ENCODE measurements around the gene RAI1. TPM values are rescaled to one million over a fixed set of nuclear protein-coding genes. Genes with fewer than 3 reads are reported as not detected.
A peak's percentile ranks its signal among the peaks of the same experiment; 100 is the strongest.

Gene RAI1
- total and polyA plus RNA-seq, 10 of the 15 experiments (the other 5 are each of a cell fraction or from before 2014, with no cell fraction given), result 0.66 to 37.7 (median 6.0) TPM

GRCh38 chr17:17849147-17849820 is 168.0 kb downstream of the RAI1 start (continued):
- peak; percentile 54; the same call in 1 of the 2 replicates for TF ChIP-seq ZNF687 (IDR thresholded peaks at IDR 0.05)
- peak in 1 of 2 experiments; percentile 81; a peak in 1 of 3 replicates for TF ChIP-seq EGR1 (IDR thresholded peaks at IDR 0.05; ENCODE audit: borderline replicate concordance in 1 of 2, low read depth in 2 of 2, low read length in 2 of 2)
- TF ChIP-seq RUNX3 (IDR thresholded peaks at IDR 0.05; ENCODE audit: low read length), result peak; percentile 89
- no peak for TF ChIP-seq STAT1 (conservative IDR thresholded peaks at IDR 0.05)
- TF ChIP-seq MEF2B (IDR thresholded peaks at IDR 0.05; ENCODE audit: partially characterized antibody, poor library complexity, severe bottlenecking), result peak; percentile 38
- TF ChIP-seq RAD51 (IDR thresholded peaks at IDR 0.05), result peak; percentile 88
- peak; percentile 33; the same call in 1 of the 2 replicates for TF ChIP-seq MTA2 (IDR thresholded peaks at IDR 0.05; ENCODE audit: low read depth)
- TF ChIP-seq BCLAF1 (IDR thresholded peaks at IDR 0.05), result no peak
- no peak for TF ChIP-seq NRF1 (conservative IDR thresholded peaks at IDR 0.05; ENCODE audit: low read depth, low read length)
- TF ChIP-seq MEF2A (IDR thresholded peaks at IDR 0.05; ENCODE audit: insufficient read depth, low read depth, low read length), result no peak
- peak; percentile 33 for TF ChIP-seq EED (IDR thresholded peaks at IDR 0.05; ENCODE audit: low read depth)
- peak; percentile 90 for TF ChIP-seq USF1 (IDR thresholded peaks at IDR 0.05; ENCODE audit: borderline replicate concordance, extremely low read length, insufficient read depth, low read depth, low read length)
- no peak for TF ChIP-seq CHD1 (IDR thresholded peaks at IDR 0.05; ENCODE audit: low read depth, low read length)
- TF ChIP-seq BHLHE40 (IDR thresholded peaks at IDR 0.05; ENCODE audit: borderline replicate concordance in 1 of 2, low read depth in 2 of 2, low read length in 1 of 2), result peak; percentile 84 to 91
- no peak for TF ChIP-seq PAX8 (IDR thresholded peaks at IDR 0.05)
- TF ChIP-seq DPF2 (IDR thresholded peaks at IDR 0.05), result peak; percentile 81
